Mesendoderm (in vitro differentiated cells): ENCODE measurements around the gene ALOXE3.

Source experiments
- DNase-seq: peaks from one replicate; pipeline ENCODE4 v3.0.0; 2013
- H2AK5ac ChIP-seq: 2 replicates; pipeline ENCODE4 v1.6.1; 2013; ENCODE audit warnings: low read length, inconsistent platforms
- H2BK120ac ChIP-seq: 2 replicates; pipeline ENCODE4 v1.6.1; 2013; ENCODE audit warnings: low read depth, mild to moderate bottlenecking, low read length, moderate library complexity, mixed read lengths
- H2BK15ac ChIP-seq: replicated peaks from 2 replicates; pipeline ENCODE4 v1.6.1; 2013; ENCODE audit warnings: low read depth, mild to moderate bottlenecking, moderate library complexity
- H2BK5ac ChIP-seq: 2 replicates; pipeline ENCODE4 v1.6.1; 2013; ENCODE audit warnings: low read length, inconsistent platforms
- H3K18ac ChIP-seq: 2 replicates; pipeline ENCODE4 v1.6.1; 2013; ENCODE audit warnings: mild to moderate bottlenecking, low read length, mixed read lengths
- H3K23ac ChIP-seq: one replicate; pipeline ENCODE4 v1.6.1; 2013; ENCODE audit warnings: low read length
- H3K27ac ChIP-seq: 2 replicates; pipeline ENCODE4 v1.5.1; 2013; ENCODE audit warnings: low read depth, mild to moderate bottlenecking, inconsistent platforms, low read length, moderate library complexity
- H3K27me3 ChIP-seq: 2 replicates; pipeline ENCODE4 v1.6.1; 2013; ENCODE audit warnings: low read length, control low read depth, mild to moderate bottlenecking, inconsistent platforms; ENCODE audit not compliant: insufficient read depth, poor library complexity
- H3K36me3 ChIP-seq: 2 replicates; pipeline ENCODE4 v1.6.1; 2013; ENCODE audit warnings: low read length, inconsistent platforms; ENCODE audit not compliant: control insufficient read depth, insufficient read depth
- H3K4ac ChIP-seq: one replicate; pipeline ENCODE4 v1.6.1; 2013; ENCODE audit warnings: low read depth, mild to moderate bottlenecking, low read length, moderate library complexity
- H3K4me1 ChIP-seq: 2 replicates; pipeline ENCODE4 v1.6.1; 2013; ENCODE audit warnings: low read depth, low read length, inconsistent platforms; ENCODE audit not compliant: control insufficient read depth
- H3K4me2 ChIP-seq: 2 replicates; pipeline ENCODE4 v1.6.1; 2013; ENCODE audit warnings: low read length
- H3K4me3 ChIP-seq: 2 replicates; pipeline ENCODE4 v1.5.1; 2013; ENCODE audit warnings: mild to moderate bottlenecking, low read length
- H3K56ac ChIP-seq: one replicate; pipeline ENCODE4 v1.6.1; 2013; ENCODE audit warnings: low read length
- H3K79me1 ChIP-seq: 2 replicates; pipeline ENCODE4 v1.6.1; 2013; ENCODE audit warnings: low read length, inconsistent platforms
- H3K79me2 ChIP-seq: 2 replicates; pipeline ENCODE4 v1.6.1; 2013; ENCODE audit warnings: mild to moderate bottlenecking, low read length; ENCODE audit not compliant: control insufficient read depth, insufficient read depth
- H3K9ac ChIP-seq: 2 replicates; pipeline ENCODE4 v1.6.1; 2013; ENCODE audit warnings: low read length, inconsistent platforms
- H4K5ac ChIP-seq: one replicate; pipeline ENCODE4 v1.6.1; 2013; ENCODE audit warnings: low read length
- H4K8ac ChIP-seq: one replicate; pipeline ENCODE4 v1.6.1; 2013; ENCODE audit warnings: low read depth, mild to moderate bottlenecking, control low read depth, low read length, moderate library complexity
- WGBS: extraction: QIAGEN DNeasy Blood & Tissue Kit; methylation state at CpG from one replicate; pipeline ENCODE4 v1.1.7; 2013; ENCODE audit warnings: low lambda C conversion rate, missing lambda C conversion rate; ENCODE audit not compliant: insufficient coverage; ENCODE audit errors: extremely low coverage; 5-methylcytosine and 5-hydroxymethylcytosine counted together

ALOXE3 gene

GRCh38 chr17:8141045-8141444 lies 22.7 kb upstream of the ALOXE3 start:
- Histone ChIP-seq H3K4me2 (no peak overlapping the region), H2AK5ac (no peak overlapping the region), H3K9ac (no peak overlapping the region), H3K4ac (no peak overlapping the region), H4K5ac (no peak overlapping the region), H3K36me3 (peaks cover 3% of the 10 kb centered on the region), H2BK15ac (no peak overlapping the region), H4K8ac (no peak overlapping the region), H3K23ac (no peak overlapping the region), H3K4me1 (peaks cover 3% of the 10 kb centered on the region), H3K18ac (no peak overlapping the region), H3K4me3 (no peak overlapping the region), H3K27me3 (peaks cover 2% of the 10 kb centered on the region), H3K79me1 (no peaks in the 10 kb centered on the region), H3K56ac (no peak overlapping the region), H3K79me2 (no peaks in the 10 kb centered on the region), H3K27ac (no peak overlapping the region), H2BK5ac (no peak overlapping the region), H2BK120ac (no peak overlapping the region)
- no CpG with 5 or more reads among the region's 7 CpGs for WGBS
- no peak for DNase-seq

GRCh38 chr17:8140065-8141029 lies 22.0 kb upstream of the ALOXE3 start:
- WGBS: no CpG with 5 or more reads among the region's 18 CpGs
- DNase-seq: no peak
- H3K23ac ChIP-seq: no peak overlapping the region

GRCh38 chr17:8138672-8139371 lies 20.5 kb upstream of the ALOXE3 start:
- no CpG with 5 or more reads among the region's 46 CpGs for WGBS
- Histone ChIP-seq H3K27me3 (peaks cover 2% of the 10 kb centered on the region), H3K27ac (no peak overlapping the region), H2BK5ac (no peak overlapping the region), H3K56ac (peak overlapping the region; percentile 88), H2AK5ac (no peak overlapping the region), H3K4ac (no peak overlapping the region), H3K4me1 (peaks cover 3% of the 10 kb centered on the region), H3K4me3 (peak overlapping the region; percentile 81), H3K4me2 (peak overlapping the region; percentile 98), H3K18ac (no peak overlapping the region), H3K9ac (peak overlapping the region; percentile 82), H3K23ac (no peak overlapping the region), H4K5ac (no peak overlapping the region), H3K36me3 (peaks cover 1% of the 10 kb centered on the region), H3K79me2 (no peaks in the 10 kb centered on the region), H2BK120ac (no peak overlapping the region), H2BK15ac (no peak overlapping the region), H3K79me1 (no peaks in the 10 kb centered on the region), H4K8ac (no peak overlapping the region)
- DNase-seq: peak; percentile 99

More at GRCh38 chr17:8140065-8141029, 22.0 kb upstream of the ALOXE3 start:
- H2BK5ac ChIP-seq: no peak overlapping the region
- H3K79me1 ChIP-seq: no peaks in the 10 kb centered on the region
- no peak overlapping the region for H3K18ac ChIP-seq
- no peak overlapping the region for H3K4me3 ChIP-seq
- no peak overlapping the region for H2BK15ac ChIP-seq
- peaks cover 3% of the 10 kb centered on the region for H3K4me1 ChIP-seq
- no peak overlapping the region for H3K56ac ChIP-seq
- no peak overlapping the region for H3K9ac ChIP-seq
- H3K27me3 ChIP-seq: peaks cover 2% of the 10 kb centered on the region
- H3K4ac ChIP-seq: no peak overlapping the region
- H4K8ac ChIP-seq: no peak overlapping the region
- peaks cover 1% of the 10 kb centered on the region for H3K36me3 ChIP-seq
- H2BK120ac ChIP-seq: no peak overlapping the region
- H2AK5ac ChIP-seq: no peak overlapping the region
- H3K79me2 ChIP-seq: no peaks in the 10 kb centered on the region
- H4K5ac ChIP-seq: no peak overlapping the region
- H3K27ac ChIP-seq: no peak overlapping the region
- H3K4me2 ChIP-seq: no peak overlapping the region

- H3K27me3 ChIP-seq: peaks cover 2% of the 10 kb centered on the region
- peak overlapping the region; percentile 1 for H3K4me3 ChIP-seq
- no peak overlapping the region for H3K27ac ChIP-seq
- peaks cover 3% of the 10 kb centered on the region for H3K4me1 ChIP-seq
- peak overlapping the region; percentile 3 for H3K56ac ChIP-seq
- no peaks in the 10 kb centered on the region for H3K79me1 ChIP-seq
- no peaks in the 10 kb centered on the region for H3K79me2 ChIP-seq
- H3K9ac ChIP-seq: peak overlapping the region; percentile 35
- H2BK120ac ChIP-seq: no peak overlapping the region
- peaks cover 1% of the 10 kb centered on the region for H3K36me3 ChIP-seq
- H3K23ac ChIP-seq: no peak overlapping the region
- H3K4me2 ChIP-seq: peak overlapping the region; percentile 12
- WGBS: no CpG with 5 or more reads among the region's 7 CpGs
- no peak overlapping the region for H4K5ac ChIP-seq
- no peak overlapping the region for H3K18ac ChIP-seq
- H2AK5ac ChIP-seq: no peak overlapping the region
- H4K8ac ChIP-seq: no peak overlapping the region
- no peak overlapping the region for H3K4ac ChIP-seq
- no peak overlapping the region for H2BK5ac ChIP-seq
- no peak for DNase-seq
- H2BK15ac ChIP-seq: no peak overlapping the region
Observed at GRCh38 chr17:8138374-8138671, 20.0 kb upstream of the ALOXE3 start.

- no CpG with 5 or more reads among the region's 21 CpGs for WGBS
Observed at GRCh38 chr17:8137645-8138373, 19.5 kb upstream of the ALOXE3 start.

More at GRCh38 chr17:8137645-8138373, 19.5 kb upstream of the ALOXE3 start:
- Histone ChIP-seq H3K27me3 (peaks cover 2% of the 10 kb centered on the region), H3K4me1 (peaks cover 3% of the 10 kb centered on the region), H3K4ac (no peak overlapping the region), H3K79me2 (no peaks in the 10 kb centered on the region), H3K36me3 (peaks cover under 1% of the 10 kb centered on the region), H3K79me1 (no peaks in the 10 kb centered on the region), H3K4me3 (peak overlapping the region; percentile 1), H2AK5ac (no peak overlapping the region), H4K8ac (no peak overlapping the region), H3K9ac (peak overlapping the region; percentile 35), H3K56ac (peak overlapping the region; percentile 3), H3K18ac (no peak overlapping the region), H3K27ac (no peak overlapping the region), H3K4me2 (peak overlapping the region; percentile 36), H2BK120ac (no peak overlapping the region), H3K23ac (no peak overlapping the region), H2BK5ac (no peak overlapping the region), H2BK15ac (no peak overlapping the region), H4K5ac (no peak overlapping the region)
- no peak for DNase-seq
